GDM1 (cell line): ENCODE measurements around the gene TTC21A.
"Not testable (repeated sequence)": the region's sequence is repeated elsewhere in the genome, so short reads cannot be mapped to it uniquely, and the experiment has no call there.

Experiments
- DNase-seq: peaks from one replicate; lab custom pipeline; 2025; lab: John Stamatoyannopoulos, UW

The TTC21A gene

GRCh38 chr3:39149498-39150147 is 42.1 kb downstream of the TTC21A start:
- no peak for DNase-seq

- no peak for DNase-seq
Measured at GRCh38 chr3:39150148-39150802, 42.8 kb downstream of the TTC21A start.

GRCh38 chr3:39150803-39151631 is 43.5 kb downstream of the TTC21A start:
- DNase-seq = no peak

GRCh38 chr3:39153977-39154279 is 46.4 kb downstream of the TTC21A start:
- DNase-seq = no peak

- no peak for DNase-seq
Measured at GRCh38 chr3:39154280-39155021, 47.0 kb downstream of the TTC21A start.

- DNase-seq = no peak
Measured at GRCh38 chr3:39156421-39156820, 48.9 kb downstream of the TTC21A start.

GRCh38 chr3:39157359-39157758 is 49.9 kb downstream of the TTC21A start:
- no peak for DNase-seq

GRCh38 chr3:39158148-39158715 is 50.8 kb downstream of the TTC21A start:
- no peak for DNase-seq

GRCh38 chr3:39164414-39164813 is 56.9 kb downstream of the TTC21A start:
- no peak for DNase-seq

GRCh38 chr3:39165518-39165917 is 58.0 kb downstream of the TTC21A start:
- no peak for DNase-seq

GRCh38 chr3:39166134-39166710 is 58.7 kb downstream of the TTC21A start:
- DNase-seq = no peak

GRCh38 chr3:39166932-39167532 is 59.6 kb downstream of the TTC21A start:
- DNase-seq = no peak

GRCh38 chr3:39168156-39168780 is 60.8 kb downstream of the TTC21A start:
- DNase-seq = no peak

GRCh38 chr3:39169712-39170111 is 62.2 kb downstream of the TTC21A start:
- DNase-seq = no peak

- DNase-seq = no peak
Measured at GRCh38 chr3:39170461-39170860, 63.0 kb downstream of the TTC21A start.

- not testable (repeated sequence) for DNase-seq
Measured at GRCh38 chr3:39170877-39171276, 63.4 kb downstream of the TTC21A start.

- no peak for DNase-seq
Measured at GRCh38 chr3:39171860-39172259, 64.4 kb downstream of the TTC21A start.

GRCh38 chr3:39173318-39174125 is 66.0 kb downstream of the TTC21A start:
- no peak for DNase-seq

- DNase-seq = no peak
Measured at GRCh38 chr3:39176025-39176714, 68.7 kb downstream of the TTC21A start.
